Femur (tissue), 1 donor: Measurements from ENCODE around the gene SERPINB8.

Experiments
- DNase-seq: peaks from one replicate; pipeline ENCODE4 v3.0.0-alpha.2; 2017

The SERPINB8 gene

GRCh38 chr18:63965716-63966330, 4.1 kb upstream of the SERPINB8 start:
- no peak for DNase-seq

GRCh38 chr18:63970809-63971205, 926 bp downstream of the SERPINB8 start:
- DNase-seq, result peak; percentile 42

GRCh38 chr18:63971320-63972001, 1.6 kb downstream of the SERPINB8 start:
- DNase-seq, result no peak

GRCh38 chr18:63972002-63972376, 2.1 kb downstream of the SERPINB8 start:
- no peak for DNase-seq

GRCh38 chr18:63974991-63975390, 5.1 kb downstream of the SERPINB8 start:
- DNase-seq, result no peak

- DNase-seq, result no peak
Measured at GRCh38 chr18:63975628-63976027, 5.7 kb downstream of the SERPINB8 start.

- no peak for DNase-seq
Measured at GRCh38 chr18:63977040-63977439, 7.2 kb downstream of the SERPINB8 start.

GRCh38 chr18:63979409-63979920, 9.6 kb downstream of the SERPINB8 start:
- DNase-seq, result peak; percentile 62

GRCh38 chr18:63980027-63980426, 10.1 kb downstream of the SERPINB8 start:
- DNase-seq, result no peak

- no peak for DNase-seq
Measured at GRCh38 chr18:63980896-63981460, 11.1 kb downstream of the SERPINB8 start.

- DNase-seq, result no peak
Measured at GRCh38 chr18:63981719-63982118, 11.8 kb downstream of the SERPINB8 start.

- no peak for DNase-seq
Measured at GRCh38 chr18:63982361-63982760, 12.5 kb downstream of the SERPINB8 start.

GRCh38 chr18:63986885-63987284, 17.0 kb downstream of the SERPINB8 start:
- DNase-seq, result no peak

- DNase-seq, result no peak
Measured at GRCh38 chr18:63987743-63988142, 17.9 kb downstream of the SERPINB8 start.

- DNase-seq, result no peak
Measured at GRCh38 chr18:63992751-63993150, 22.9 kb downstream of the SERPINB8 start.

- DNase-seq, result peak; percentile 52
Measured at GRCh38 chr18:63994783-63995399, 25.0 kb downstream of the SERPINB8 start.

- no peak for DNase-seq
Measured at GRCh38 chr18:63997041-63997440, 27.2 kb downstream of the SERPINB8 start.

GRCh38 chr18:63997606-63998005, 27.7 kb downstream of the SERPINB8 start:
- DNase-seq, result no peak

- DNase-seq, result no peak
Measured at GRCh38 chr18:63999871-64000270, 30.0 kb downstream of the SERPINB8 start.

GRCh38 chr18:64002581-64002980, 32.7 kb downstream of the SERPINB8 start:
- no peak for DNase-seq

GRCh38 chr18:64009305-64009704, 39.4 kb downstream of the SERPINB8 start:
- DNase-seq, result no peak

- DNase-seq, result no peak
Measured at GRCh38 chr18:64011513-64011912, 41.6 kb downstream of the SERPINB8 start.

- DNase-seq, result no peak
Measured at GRCh38 chr18:64017870-64018269, 48.0 kb downstream of the SERPINB8 start.
